Effector memory CD4-positive, alpha-beta T cell (primary cell): Measurements from ENCODE around the gene KDM8.

Experiments
- DNase-seq, 3 donors: peaks; one replicate each; pipeline ENCODE4 v3.0.0-alpha.2; 2020
- H3K27ac ChIP-seq: 2 replicates; pipeline ENCODE4 v1.7.0; 2013; ENCODE audit warnings: mild to moderate bottlenecking, low read length, moderate library complexity; ENCODE audit not compliant: insufficient read depth, poor library complexity, severe bottlenecking
- H3K27me3 ChIP-seq: replicated peaks from 2 replicates; pipeline ENCODE4 v1.7.0; 2013; ENCODE audit warnings: mild to moderate bottlenecking, low read length; ENCODE audit not compliant: insufficient read depth, control insufficient read depth, poor library complexity, severe bottlenecking
- H3K36me3 ChIP-seq: 2 replicates; pipeline ENCODE4 v1.7.0; 2013; ENCODE audit warnings: mild to moderate bottlenecking, low read length, moderate library complexity; ENCODE audit not compliant: control insufficient read depth, insufficient read depth
- H3K4me1 ChIP-seq: 2 replicates; pipeline ENCODE4 v1.7.0; 2013; ENCODE audit warnings: low read length, mild to moderate bottlenecking; ENCODE audit not compliant: control insufficient read depth, insufficient read depth, poor library complexity, severe bottlenecking
- H3K4me3 ChIP-seq: 2 replicates; pipeline ENCODE4 v1.7.0; 2013; ENCODE audit warnings: low read length, low read depth, mild to moderate bottlenecking; ENCODE audit not compliant: insufficient read depth, poor library complexity, severe bottlenecking
- H3K9me3 ChIP-seq: 2 replicates; pipeline ENCODE4 v1.7.0; 2013; ENCODE audit warnings: mild to moderate bottlenecking, low read length, moderate library complexity; ENCODE audit not compliant: control insufficient read depth

Gene KDM8

DNA sequence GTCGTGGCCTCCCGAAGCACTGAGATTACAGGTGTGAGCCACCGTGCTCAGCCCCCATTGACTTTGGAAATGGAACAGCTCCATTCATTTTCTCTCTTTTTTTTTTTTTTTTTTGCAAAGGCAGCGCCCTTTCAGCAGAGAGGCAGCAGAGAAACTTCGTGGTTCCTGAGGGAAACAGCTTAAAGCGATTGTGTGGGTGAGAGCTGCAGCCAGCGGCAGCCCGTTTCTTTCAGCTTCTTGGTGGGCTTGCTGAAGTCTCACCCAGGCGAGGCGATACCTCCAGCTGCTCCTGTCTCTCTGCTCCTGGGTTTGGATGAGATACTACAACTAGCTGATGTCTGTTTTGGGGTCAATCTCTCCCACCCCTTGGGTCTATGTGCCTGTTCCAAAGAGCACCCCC, 7.7 kb downstream of the KDM8 start:
- Histone ChIP-seq H3K4me3 (no peak overlapping the region), H3K27me3 (no peaks in the 10 kb centered on the region), H3K4me1 (no peaks in the 10 kb centered on the region), H3K27ac (no peak overlapping the region), H3K9me3 (no peaks in the 10 kb centered on the region), H3K36me3 (peaks cover 21% of the 10 kb centered on the region)
- DNase-seq: no peak

DNA sequence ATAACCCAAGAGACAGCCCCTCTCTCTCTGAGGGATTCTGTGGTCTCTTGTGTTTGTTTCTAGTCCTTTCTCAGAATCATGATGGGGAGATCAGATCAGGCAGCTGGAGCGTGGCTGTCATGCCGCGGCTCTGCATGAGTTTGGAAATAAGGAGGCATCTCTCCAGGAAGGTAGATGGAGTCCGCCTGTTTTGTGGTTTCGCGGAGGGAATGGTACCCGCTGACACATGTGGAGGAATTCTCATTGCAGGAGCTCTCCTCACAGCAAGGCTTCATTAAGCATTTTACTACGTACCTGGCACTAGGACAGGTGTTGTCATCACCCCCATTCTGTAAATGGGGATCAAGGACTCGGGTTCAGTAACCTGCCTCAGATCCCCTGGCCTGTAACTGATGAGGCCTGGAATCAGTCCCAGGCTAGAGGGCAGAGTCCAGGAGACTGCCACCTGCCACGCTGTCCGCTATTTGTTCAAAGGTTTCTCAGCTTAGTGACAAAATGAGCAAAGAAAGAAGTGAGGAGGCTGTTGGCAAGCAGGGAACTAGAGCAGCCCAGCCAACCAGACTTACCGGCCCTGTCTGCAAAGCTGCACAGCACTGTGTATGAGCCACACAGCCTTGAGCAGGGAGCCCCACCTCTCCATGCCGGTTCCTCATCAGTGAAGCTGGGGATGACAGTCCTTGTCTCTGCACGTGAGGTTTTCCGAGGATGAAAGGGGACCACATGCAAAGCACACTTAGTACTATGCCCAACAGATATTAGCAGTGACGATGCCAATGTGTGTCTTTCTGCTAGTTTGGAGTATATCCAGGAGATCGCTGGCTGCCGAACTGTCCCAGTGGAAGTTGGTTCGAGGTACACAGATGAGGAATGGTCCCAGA, 11.0 kb downstream of the KDM8 start:
- DNase-seq: no peak
- peaks cover 24% of the 10 kb centered on the region for H3K36me3 ChIP-seq
- no peak overlapping the region for H3K27ac ChIP-seq

DNA sequence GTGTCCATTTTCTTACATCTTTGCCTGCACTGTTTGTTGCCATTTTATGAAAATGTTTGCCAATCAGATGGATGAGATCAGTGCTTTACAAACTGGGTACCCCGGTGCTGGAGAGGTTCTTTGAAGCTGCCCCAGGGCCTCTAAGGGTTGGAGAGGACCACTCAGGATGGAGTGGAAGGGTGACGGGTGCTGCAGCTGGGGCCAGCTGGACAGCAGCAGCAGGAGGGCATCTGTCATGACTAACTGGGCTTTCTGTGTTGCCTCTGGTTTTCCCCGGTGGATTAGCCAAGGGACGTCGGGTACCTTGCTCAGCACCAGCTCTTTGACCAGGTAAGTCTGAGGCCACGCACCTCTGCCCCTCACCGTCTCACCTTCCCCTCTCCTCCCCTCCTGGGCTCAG, 12.3 kb downstream of the KDM8 start:
- H3K27ac ChIP-seq: no peak overlapping the region
- peaks cover 18% of the 10 kb centered on the region for H3K36me3 ChIP-seq
- no peak overlapping the region for H3K4me3 ChIP-seq

More for the DNA sequence above, 11.0 kb downstream of the KDM8 start:
- Histone ChIP-seq H3K9me3 (no peaks in the 10 kb centered on the region), H3K27me3 (no peaks in the 10 kb centered on the region), H3K4me3 (no peak overlapping the region), H3K4me1 (no peaks in the 10 kb centered on the region)

DNA sequence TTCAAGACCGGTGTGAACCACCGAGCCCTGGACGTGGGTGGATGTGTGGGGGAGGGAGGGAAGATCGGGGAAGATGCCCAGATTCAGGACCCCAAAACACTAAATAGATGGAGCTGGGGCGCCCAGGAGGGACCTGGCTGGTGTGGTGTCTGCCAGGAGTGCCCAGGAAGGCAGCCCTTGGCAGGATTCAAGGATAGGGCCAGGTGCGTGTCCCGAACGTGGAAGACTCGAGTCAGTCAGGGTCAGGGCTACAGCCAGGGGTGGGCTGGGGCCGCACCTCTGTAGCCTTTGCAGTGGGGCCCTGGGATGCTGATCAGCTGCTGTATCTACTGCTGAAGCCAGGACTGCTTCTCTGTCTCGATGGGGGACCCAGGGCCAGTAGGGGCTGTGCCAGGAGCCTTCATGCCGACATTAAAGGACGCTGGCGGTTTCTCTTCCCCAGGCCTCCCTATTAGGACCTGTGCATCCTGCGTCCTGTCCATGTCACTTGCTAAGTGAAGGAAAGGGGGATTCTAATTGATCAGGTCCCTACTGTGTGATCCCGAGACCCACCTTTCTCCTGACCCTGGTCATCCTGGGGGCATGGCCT, 13.1 kb downstream of the KDM8 start:
- Histone ChIP-seq H3K9me3 (no peaks in the 10 kb centered on the region), H3K36me3 (peaks cover 15% of the 10 kb centered on the region), H3K4me1 (no peaks in the 10 kb centered on the region), H3K4me3 (no peak overlapping the region), H3K27ac (no peak overlapping the region), H3K27me3 (no peaks in the 10 kb centered on the region)
- no peak for DNase-seq

More for the DNA sequence above, 12.3 kb downstream of the KDM8 start:
- no peak for DNase-seq
- Histone ChIP-seq H3K9me3 (no peaks in the 10 kb centered on the region), H3K4me1 (no peaks in the 10 kb centered on the region), H3K27me3 (no peaks in the 10 kb centered on the region)

DNA sequence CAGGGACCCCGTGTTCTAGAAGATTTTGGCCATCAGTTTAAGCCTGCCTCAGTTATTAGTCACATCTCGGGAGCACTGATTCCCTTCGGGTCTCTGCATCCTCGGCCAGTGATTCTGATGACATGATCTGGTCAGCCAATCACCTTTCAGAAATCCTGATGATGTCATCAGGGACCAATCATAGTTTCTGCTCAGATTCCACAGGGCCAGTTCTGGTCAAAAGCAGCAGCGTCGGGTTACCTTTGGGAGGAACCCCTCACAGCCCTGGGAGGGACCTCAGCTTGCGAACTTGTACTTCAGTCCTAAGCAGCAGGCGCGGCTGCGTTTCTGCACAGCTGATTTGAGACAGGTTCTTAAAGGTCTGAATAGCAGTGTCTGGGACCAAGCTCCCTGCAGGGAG, 13.9 kb downstream of the KDM8 start:
- no peaks in the 10 kb centered on the region for H3K27me3 ChIP-seq
- DNase-seq: no peak
- no peak overlapping the region for H3K27ac ChIP-seq
- no peak overlapping the region for H3K4me3 ChIP-seq
- H3K4me1 ChIP-seq: no peaks in the 10 kb centered on the region
- peaks cover 15% of the 10 kb centered on the region for H3K36me3 ChIP-seq
- no peaks in the 10 kb centered on the region for H3K9me3 ChIP-seq

DNA sequence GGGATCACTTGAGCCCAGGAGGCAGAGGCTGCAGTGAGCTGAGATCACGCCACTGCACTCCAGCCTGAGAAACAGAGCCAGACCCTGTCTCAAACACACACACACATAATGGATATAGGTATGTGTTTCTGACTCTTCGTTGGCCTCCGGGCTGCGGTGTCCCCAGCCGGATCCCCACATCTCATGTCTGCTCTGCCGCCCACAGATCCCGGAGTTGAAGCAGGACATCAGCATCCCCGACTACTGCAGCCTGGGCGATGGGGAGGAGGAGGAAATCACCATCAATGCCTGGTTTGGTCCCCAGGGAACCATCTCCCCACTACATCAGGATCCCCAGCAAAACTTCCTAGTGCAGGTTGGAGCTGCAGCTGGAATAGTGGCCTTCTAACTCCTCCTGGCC, 15.4 kb downstream of the KDM8 start:
- no peak for DNase-seq
- Histone ChIP-seq H3K27me3 (no peaks in the 10 kb centered on the region), H3K9me3 (no peaks in the 10 kb centered on the region), H3K4me1 (no peaks in the 10 kb centered on the region), H3K27ac (no peak overlapping the region), H3K36me3 (peaks cover 15% of the 10 kb centered on the region), H3K4me3 (no peak overlapping the region)

DNA sequence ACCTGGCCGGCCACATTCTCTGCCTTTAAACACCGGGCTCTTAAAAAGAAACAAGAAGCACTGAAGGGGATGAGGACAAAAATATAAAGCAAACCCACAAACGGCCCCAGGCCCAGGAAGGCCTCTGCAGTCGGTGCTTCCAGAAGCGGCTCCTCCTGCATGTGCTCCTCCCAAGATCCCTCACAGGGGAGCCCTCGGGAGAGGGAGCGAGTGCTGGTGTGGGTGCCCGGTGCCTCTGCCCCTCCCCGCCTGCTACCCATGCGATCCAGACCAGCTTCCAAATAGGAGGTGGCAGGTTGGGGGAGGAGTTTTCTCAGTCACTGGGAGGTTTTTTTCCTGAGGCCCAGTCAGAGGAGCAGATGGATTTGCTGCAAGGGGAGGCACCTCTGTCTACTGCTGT, 15.8 kb downstream of the KDM8 start:
- H3K4me3 ChIP-seq: no peak overlapping the region
- H3K4me1 ChIP-seq: no peaks in the 10 kb centered on the region
- H3K27me3 ChIP-seq: no peaks in the 10 kb centered on the region
- H3K36me3 ChIP-seq: peaks cover 15% of the 10 kb centered on the region
- no peaks in the 10 kb centered on the region for H3K9me3 ChIP-seq
- no peak overlapping the region for H3K27ac ChIP-seq
- no peak for DNase-seq

DNA sequence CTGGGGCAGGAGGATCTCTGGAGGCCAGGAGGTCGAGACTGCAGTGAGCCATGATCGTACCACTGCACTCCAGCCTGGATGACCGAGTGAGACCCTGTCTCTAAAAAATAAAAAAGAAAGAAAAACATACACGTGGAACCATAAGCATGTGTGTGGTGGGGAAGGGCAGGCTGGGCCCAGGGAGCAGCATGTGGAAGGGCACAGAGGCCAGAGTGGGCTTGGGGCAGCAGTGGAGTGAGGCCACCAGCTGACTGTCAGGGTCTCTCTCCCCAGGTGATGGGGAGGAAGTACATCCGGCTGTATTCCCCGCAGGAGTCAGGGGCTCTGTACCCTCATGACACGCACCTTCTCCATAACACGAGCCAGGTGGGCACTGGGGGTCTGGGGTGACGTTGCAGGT, 16.8 kb downstream of the KDM8 start:
- H3K4me3 ChIP-seq: no peak overlapping the region
- H3K9me3 ChIP-seq: no peaks in the 10 kb centered on the region
- H3K36me3 ChIP-seq: peaks cover 15% of the 10 kb centered on the region
- no peaks in the 10 kb centered on the region for H3K27me3 ChIP-seq
- no peak for DNase-seq
- H3K4me1 ChIP-seq: no peaks in the 10 kb centered on the region
- no peak overlapping the region for H3K27ac ChIP-seq

DNA sequence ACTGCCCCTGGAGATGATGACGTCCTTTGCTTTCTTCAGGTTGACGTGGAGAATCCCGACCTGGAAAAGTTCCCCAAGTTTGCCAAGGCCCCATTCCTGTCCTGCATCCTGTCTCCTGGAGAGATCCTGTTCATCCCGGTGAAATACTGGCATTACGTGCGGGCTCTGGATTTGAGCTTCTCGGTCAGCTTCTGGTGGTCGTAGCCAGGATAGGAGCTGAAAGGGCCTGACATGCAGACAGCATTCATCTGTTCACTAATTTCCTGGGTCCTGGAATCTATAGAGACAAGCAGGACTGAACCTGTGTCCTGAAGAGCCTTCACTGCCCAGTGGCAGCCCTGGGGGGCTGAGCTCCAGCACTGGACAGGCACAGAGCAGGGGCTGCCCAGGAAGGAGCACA, 17.2 kb downstream of the KDM8 start:
- Histone ChIP-seq H3K4me1 (no peaks in the 10 kb centered on the region), H3K4me3 (no peak overlapping the region), H3K27me3 (no peaks in the 10 kb centered on the region), H3K36me3 (peaks cover 15% of the 10 kb centered on the region), H3K27ac (no peak overlapping the region), H3K9me3 (no peaks in the 10 kb centered on the region)
- DNase-seq: no peak

DNA sequence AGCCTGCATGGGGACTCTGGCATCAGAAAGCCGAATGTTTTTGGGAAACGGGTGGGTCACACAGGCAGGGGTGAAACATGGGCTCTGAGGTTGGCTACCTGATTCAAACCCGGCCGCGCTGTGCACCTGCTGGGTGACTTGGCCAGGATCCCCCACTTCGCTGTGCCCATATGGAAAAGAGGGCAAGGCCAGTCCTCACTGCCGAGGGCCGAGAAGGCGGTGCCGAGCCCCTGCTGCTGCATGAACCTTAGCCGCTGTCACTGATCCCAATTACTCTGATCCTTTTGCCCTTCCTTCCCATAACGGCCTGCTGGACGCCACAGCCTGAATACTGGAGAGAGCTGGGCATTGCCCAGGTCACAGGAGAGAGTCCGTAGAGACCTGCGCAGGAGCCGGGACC, 17.7 kb downstream of the KDM8 start:
- Histone ChIP-seq H3K4me3 (no peak overlapping the region), H3K27me3 (no peaks in the 10 kb centered on the region), H3K9me3 (no peaks in the 10 kb centered on the region), H3K4me1 (no peaks in the 10 kb centered on the region), H3K27ac (no peak overlapping the region), H3K36me3 (peaks cover 15% of the 10 kb centered on the region)
- no peak for DNase-seq
